HCT116 (cell line): ENCODE data around the gene ICOS. TPM values are rescaled to one million over a fixed set of nuclear protein-coding genes. Genes with fewer than 3 reads are reported as not detected.

Experiments used
- ATAC-seq: fragments of 200-7000 bp; cut with Tn5 transposase; 2 replicates; pipeline ENCODE4 v1.9.1; 2020; ENCODE audit warnings: mild to moderate bottlenecking, moderate library complexity
- BruUV-seq: library from RNA; stranded (reverse); fragments of 400-500 nt; replicated peaks from 2 replicates; lab custom pipeline; 2021; lab: Mats Ljungman, UMichigan
- CTCF ChIA-PET: fragments of 300-600 bp; sonication (Branson Sonifier 250); formaldehyde crosslinking; loops from one replicate; lab custom pipeline; 2021; ENCODE audit warnings: antibody characterized with exemption; lab: Charles Lee
- POLR2A ChIA-PET: fragments of 300-600, 350-600 bp; sonication (Branson Sonifier 250); formaldehyde crosslinking; loops from one replicate; lab custom pipeline; 2021; ENCODE audit warnings: antibody characterized with exemption; lab: Charles Lee
- RAD21 ChIA-PET, 2 experiments: fragments of 300-600 bp; sonication (Branson Sonifier 250); formaldehyde crosslinking; loops; one replicate each; lab custom pipeline; 2023; ENCODE audit warnings: low total read pairs in 2 of 2; ENCODE audit not compliant: uncharacterized antibody in 2 of 2, unreplicated experiment in 2 of 2, low non-redundant PET in 1 of 2; lab: Charles Lee
- DNase-seq: peaks from one replicate; pipeline ENCODE4 v3.0.0-alpha.2; 2010; ENCODE audit warnings: low read depth, low spot score
- H2AFZ ChIP-seq: fragments of 200-600 bp; shearing (Covaris generic), sonication (generic); 2 replicates; pipeline ENCODE4 v1.6.1; 2017; ENCODE audit warnings: low read depth, mixed run types, mixed read lengths, antibody characterized with exemption, low read length; ENCODE audit not compliant: poor library complexity, severe bottlenecking
- H3K27ac ChIP-seq: 2 replicates; pipeline ENCODE4 v1.5.1; 2012; ENCODE audit warnings: low read depth, low read length
- H3K27me3 ChIP-seq: fragments of 200-600 bp; sonication (generic); 2 replicates; pipeline ENCODE4 v1.6.1; 2016; ENCODE audit warnings: mixed run types, low read length, mixed read lengths; ENCODE audit not compliant: insufficient read depth
- H3K36me3 ChIP-seq, 2 experiments: fragments of 200-500 bp in 1 of 2; fragments of 200-600 bp in 1 of 2; sonication (Bioruptor generic) in 1 of 2; sonication (generic) in 1 of 2; 2 replicates each; pipeline versions ENCODE4 v1.5.1 to v1.6.1; 2014 to 2016; ENCODE audit warnings: low read length in 2 of 2, inconsistent platforms in 1 of 2, mixed read lengths in 1 of 2, mixed run types in 1 of 2; ENCODE audit not compliant: insufficient read depth in 2 of 2, control insufficient read depth in 1 of 2
- H3K4me1 ChIP-seq, 2 experiments: fragments of 200-600 bp in 1 of 2; sonication (generic) in 1 of 2; 2 replicates each; pipeline versions ENCODE4 v1.5.1 to v1.6.1; 2012 to 2017; ENCODE audit warnings: low read length in 2 of 2, inconsistent platforms in 1 of 2, mild to moderate bottlenecking in 1 of 2, mixed read lengths in 1 of 2, mixed run types in 1 of 2, moderate library complexity in 1 of 2; ENCODE audit not compliant: insufficient read depth in 2 of 2, control insufficient read depth in 1 of 2
- H3K4me2 ChIP-seq: fragments of 200-600 bp; sonication (generic); 2 replicates; pipeline ENCODE4 v1.6.1; 2017; ENCODE audit warnings: mixed run types, low read length, mixed read lengths
- H3K4me3 ChIP-seq, 2 experiments: fragments of 200-600 bp in 1 of 2; sonication (generic) in 1 of 2; replicated peaks in 1 of 2; 2 replicates each; pipeline ENCODE4 v1.5.1; 2011 to 2016; ENCODE audit warnings: low read length in 2 of 2, control low read depth in 1 of 2, low read depth in 1 of 2, mild to moderate bottlenecking in 1 of 2, mixed read lengths in 1 of 2, mixed run types in 1 of 2
- H3K79me2 ChIP-seq: fragments of 200-600 bp; sonication (generic); 2 replicates; pipeline ENCODE4 v1.6.1; 2017; ENCODE audit warnings: mild to moderate bottlenecking, mixed run types, low read length, moderate library complexity, mixed read lengths; ENCODE audit not compliant: insufficient read depth
- H3K9ac ChIP-seq: fragments of 200-600 bp; sonication (generic); 2 replicates; pipeline ENCODE4 v1.6.1; 2016; ENCODE audit warnings: low read length, mixed read lengths
- H3K9me2 ChIP-seq: fragments of 200-600 bp; sonication (generic), shearing (Covaris generic); 2 replicates; pipeline ENCODE4 v1.6.1; 2017; ENCODE audit warnings: mixed run types, mild to moderate bottlenecking, moderate library complexity; ENCODE audit not compliant: insufficient read depth
- H3K9me3 ChIP-seq, 2 experiments: fragments of 200-500 bp in 1 of 2; fragments of 200-600 bp in 1 of 2; sonication (Bioruptor generic) in 1 of 2; sonication (generic) in 1 of 2; 2 replicates each; pipeline ENCODE4 v1.6.1; 2014 to 2017; ENCODE audit warnings: low read length in 2 of 2, mixed read lengths in 2 of 2, inconsistent platforms in 1 of 2, low read depth in 1 of 2, mild to moderate bottlenecking in 1 of 2, mixed run types in 1 of 2, moderate library complexity in 1 of 2; ENCODE audit not compliant: control insufficient read depth in 1 of 2, insufficient read depth in 1 of 2
- H4K20me1 ChIP-seq: fragments of 200-600 bp; sonication (generic), shearing (Covaris generic); 2 replicates; pipeline ENCODE4 v1.6.1; 2017; ENCODE audit warnings: mixed run types, mild to moderate bottlenecking, moderate library complexity; ENCODE audit not compliant: insufficient read depth
- CBX3 ChIP-seq: IDR thresholded peaks from 2 replicates; pipeline ENCODE4 v1.6.1; 2012; ENCODE audit warnings: low read depth
- CEBPB ChIP-seq: IDR thresholded peaks from 2 replicates; pipeline ENCODE4 v1.6.1; 2012; ENCODE audit warnings: low read depth
- ELF1 ChIP-seq: IDR thresholded peaks from 2 replicates; pipeline ENCODE4 v1.6.1; 2012; ENCODE audit warnings: low read depth, borderline replicate concordance
- EZH2phosphoT487 ChIP-seq: fragments of 200-600 bp; IDR thresholded peaks from 2 replicates; pipeline ENCODE4 v1.6.1; 2018; ENCODE audit warnings: antibody characterized with exemption, borderline replicate concordance
- FOSL1 ChIP-seq: IDR thresholded peaks from 2 replicates; pipeline ENCODE4 v1.6.1; 2012; ENCODE audit warnings: low read depth
- MAX ChIP-seq: IDR thresholded peaks from 2 replicates; pipeline ENCODE4 v1.6.1; 2012
- POLR2A ChIP-seq: IDR thresholded peaks from 2 replicates; pipeline ENCODE4 v1.7.0; 2011; ENCODE audit warnings: borderline replicate concordance; ENCODE audit not compliant: insufficient read depth, insufficient read length; ENCODE audit errors: extremely low read depth
- POLR2AphosphoS5 ChIP-seq: IDR thresholded peaks from 2 replicates; pipeline ENCODE4 v1.6.1; 2011; ENCODE audit warnings: mild to moderate bottlenecking, low read depth, low read length, moderate library complexity
- RAD21 ChIP-seq: IDR thresholded peaks from 2 replicates; pipeline ENCODE4 v1.6.1; 2012; ENCODE audit warnings: low read depth, mild to moderate bottlenecking
- SIN3A ChIP-seq: IDR thresholded peaks from 2 replicates; pipeline ENCODE4 v1.6.1; 2012; ENCODE audit warnings: low read depth
- YY1 ChIP-seq: IDR thresholded peaks from 2 replicates; pipeline ENCODE4 v1.6.1; 2011; ENCODE audit warnings: low read length, low read depth, moderate library complexity, mild to moderate bottlenecking; ENCODE audit not compliant: insufficient replicate concordance; ENCODE audit errors: extremely low read depth
- intact Hi-C: fragments of 100-400 bp; cut with micrococcal nuclease; formaldehyde crosslinking; loops from 2 replicates; pipeline ENCODE4 v1.10.0; 2022
- total RNA-seq: library from RNA; stranded (reverse); gene quantifications from one replicate; pipeline ENCODE4 v1.2.1, GENCODE V29; 2021; ENCODE audit not compliant: unreplicated experiment
- TF ChIP-seq, protein P1 (sequence below): IDR thresholded peaks from 2 replicates; pipeline ENCODE4 v1.6.1; 2012
- TF ChIP-seq, protein P2 (sequence below): IDR thresholded peaks from 2 replicates; pipeline ENCODE4 v1.6.1; 2011; ENCODE audit warnings: mild to moderate bottlenecking, low read length, moderate library complexity; ENCODE audit not compliant: insufficient replicate concordance; ENCODE audit errors: extremely low read depth
- TF ChIP-seq, protein P3 (sequence below): IDR thresholded peaks from 2 replicates; pipeline ENCODE4 v1.6.1; 2012; ENCODE audit warnings: low read depth

Gene ICOS
- total RNA-seq, 1 experiment from 2014 or later: not detected

GRCh38 chr2:203949228-203949627 lies 12.7 kb downstream of the ICOS start:
- intact Hi-C loops: no loop called here
- no peak overlapping the region for H2AFZ ChIP-seq
- H3K4me3 ChIP-seq: no peak overlapping the region
- RAD21 ChIA-PET: no interaction called here
- TF ChIP-seq EZH2phosphoT487: no peak
- no peak for TF ChIP-seq FOSL1
- TF ChIP-seq RAD21: no peak
- no peak for TF ChIP-seq POLR2AphosphoS5
- no peak for TF ChIP-seq SIN3A
- TF ChIP-seq, protein P1, sequence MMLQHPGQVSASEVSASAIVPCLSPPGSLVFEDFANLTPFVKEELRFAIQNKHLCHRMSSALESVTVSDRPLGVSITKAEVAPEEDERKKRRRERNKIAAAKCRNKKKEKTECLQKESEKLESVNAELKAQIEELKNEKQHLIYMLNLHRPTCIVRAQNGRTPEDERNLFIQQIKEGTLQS: no peak
- TF ChIP-seq MAX: no peak
- TF ChIP-seq, protein P2, sequence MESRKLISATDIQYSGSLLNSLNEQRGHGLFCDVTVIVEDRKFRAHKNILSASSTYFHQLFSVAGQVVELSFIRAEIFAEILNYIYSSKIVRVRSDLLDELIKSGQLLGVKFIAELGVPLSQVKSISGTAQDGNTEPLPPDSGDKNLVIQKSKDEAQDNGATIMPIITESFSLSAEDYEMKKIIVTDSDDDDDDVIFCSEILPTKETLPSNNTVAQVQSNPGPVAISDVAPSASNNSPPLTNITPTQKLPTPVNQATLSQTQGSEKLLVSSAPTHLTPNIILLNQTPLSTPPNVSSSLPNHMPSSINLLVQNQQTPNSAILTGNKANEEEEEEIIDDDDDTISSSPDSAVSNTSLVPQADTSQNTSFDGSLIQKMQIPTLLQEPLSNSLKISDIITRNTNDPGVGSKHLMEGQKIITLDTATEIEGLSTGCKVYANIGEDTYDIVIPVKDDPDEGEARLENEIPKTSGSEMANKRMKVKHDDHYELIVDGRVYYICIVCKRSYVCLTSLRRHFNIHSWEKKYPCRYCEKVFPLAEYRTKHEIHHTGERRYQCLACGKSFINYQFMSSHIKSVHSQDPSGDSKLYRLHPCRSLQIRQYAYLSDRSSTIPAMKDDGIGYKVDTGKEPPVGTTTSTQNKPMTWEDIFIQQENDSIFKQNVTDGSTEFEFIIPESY: no peak
- no peak for TF ChIP-seq YY1
- TF ChIP-seq POLR2A: no peak
- TF ChIP-seq CBX3: no peak
- TF ChIP-seq CEBPB: no peak
- TF ChIP-seq, protein P3, sequence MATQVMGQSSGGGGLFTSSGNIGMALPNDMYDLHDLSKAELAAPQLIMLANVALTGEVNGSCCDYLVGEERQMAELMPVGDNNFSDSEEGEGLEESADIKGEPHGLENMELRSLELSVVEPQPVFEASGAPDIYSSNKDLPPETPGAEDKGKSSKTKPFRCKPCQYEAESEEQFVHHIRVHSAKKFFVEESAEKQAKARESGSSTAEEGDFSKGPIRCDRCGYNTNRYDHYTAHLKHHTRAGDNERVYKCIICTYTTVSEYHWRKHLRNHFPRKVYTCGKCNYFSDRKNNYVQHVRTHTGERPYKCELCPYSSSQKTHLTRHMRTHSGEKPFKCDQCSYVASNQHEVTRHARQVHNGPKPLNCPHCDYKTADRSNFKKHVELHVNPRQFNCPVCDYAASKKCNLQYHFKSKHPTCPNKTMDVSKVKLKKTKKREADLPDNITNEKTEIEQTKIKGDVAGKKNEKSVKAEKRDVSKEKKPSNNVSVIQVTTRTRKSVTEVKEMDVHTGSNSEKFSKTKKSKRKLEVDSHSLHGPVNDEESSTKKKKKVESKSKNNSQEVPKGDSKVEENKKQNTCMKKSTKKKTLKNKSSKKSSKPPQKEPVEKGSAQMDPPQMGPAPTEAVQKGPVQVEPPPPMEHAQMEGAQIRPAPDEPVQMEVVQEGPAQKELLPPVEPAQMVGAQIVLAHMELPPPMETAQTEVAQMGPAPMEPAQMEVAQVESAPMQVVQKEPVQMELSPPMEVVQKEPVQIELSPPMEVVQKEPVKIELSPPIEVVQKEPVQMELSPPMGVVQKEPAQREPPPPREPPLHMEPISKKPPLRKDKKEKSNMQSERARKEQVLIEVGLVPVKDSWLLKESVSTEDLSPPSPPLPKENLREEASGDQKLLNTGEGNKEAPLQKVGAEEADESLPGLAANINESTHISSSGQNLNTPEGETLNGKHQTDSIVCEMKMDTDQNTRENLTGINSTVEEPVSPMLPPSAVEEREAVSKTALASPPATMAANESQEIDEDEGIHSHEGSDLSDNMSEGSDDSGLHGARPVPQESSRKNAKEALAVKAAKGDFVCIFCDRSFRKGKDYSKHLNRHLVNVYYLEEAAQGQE: no peak
- no peak for TF ChIP-seq ELF1
- no peak overlapping the region for H3K27ac ChIP-seq
- DNase-seq: no peak
- H3K9me3 ChIP-seq: no peaks in the 10 kb centered on the region
- H3K4me2 ChIP-seq: no peak overlapping the region
- no peaks in the 10 kb centered on the region for H3K36me3 ChIP-seq
- no peak overlapping the region for H3K9ac ChIP-seq
- no peak for ATAC-seq
- no peaks in the 10 kb centered on the region for H3K9me2 ChIP-seq
- no peaks in the 10 kb centered on the region for H3K4me1 ChIP-seq
- no peaks in the 10 kb centered on the region for H4K20me1 ChIP-seq
- no peaks in the 10 kb centered on the region for H3K79me2 ChIP-seq
- H3K27me3 ChIP-seq: no peaks in the 10 kb centered on the region
- CTCF ChIA-PET: no interaction called here
- POLR2A ChIA-PET: no interaction called here
- BruUV-seq: no TSS peak
